C4-2B (cell line): ENCODE results near the gene PLEKHA8.

Experiments
- ZFX ChIP-seq: fragments of 450-650 bp; IDR thresholded peaks from 2 replicates; pipeline ENCODE4 v1.6.1; 2017
- TF ChIP-seq, protein P1 (sequence below): fragments of 450-650 bp; conservative IDR thresholded peaks from 2 replicates; pipeline ENCODE4 v1.5.1; 2017; ENCODE audit warnings: mild to moderate bottlenecking

DNA sequence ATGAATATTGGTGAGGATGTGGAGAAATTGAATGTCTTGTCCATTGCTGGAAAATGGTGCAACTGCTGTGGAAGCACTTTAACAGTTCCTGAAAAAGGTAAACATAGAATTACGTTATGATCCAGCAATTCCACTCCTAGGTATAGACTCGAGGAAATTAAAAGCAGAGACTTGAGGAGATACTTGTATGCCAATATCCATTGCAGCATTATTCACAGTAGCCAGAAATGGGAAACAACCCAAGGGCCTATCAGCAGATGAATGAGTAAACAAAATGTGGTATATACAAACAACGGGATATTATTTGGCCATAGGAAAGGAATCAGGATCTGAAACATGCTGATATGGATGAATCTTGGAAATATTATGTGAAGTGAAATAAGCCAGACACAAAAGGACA is 74.1 kb downstream of the PLEKHA8 start:
- TF ChIP-seq, protein P1, sequence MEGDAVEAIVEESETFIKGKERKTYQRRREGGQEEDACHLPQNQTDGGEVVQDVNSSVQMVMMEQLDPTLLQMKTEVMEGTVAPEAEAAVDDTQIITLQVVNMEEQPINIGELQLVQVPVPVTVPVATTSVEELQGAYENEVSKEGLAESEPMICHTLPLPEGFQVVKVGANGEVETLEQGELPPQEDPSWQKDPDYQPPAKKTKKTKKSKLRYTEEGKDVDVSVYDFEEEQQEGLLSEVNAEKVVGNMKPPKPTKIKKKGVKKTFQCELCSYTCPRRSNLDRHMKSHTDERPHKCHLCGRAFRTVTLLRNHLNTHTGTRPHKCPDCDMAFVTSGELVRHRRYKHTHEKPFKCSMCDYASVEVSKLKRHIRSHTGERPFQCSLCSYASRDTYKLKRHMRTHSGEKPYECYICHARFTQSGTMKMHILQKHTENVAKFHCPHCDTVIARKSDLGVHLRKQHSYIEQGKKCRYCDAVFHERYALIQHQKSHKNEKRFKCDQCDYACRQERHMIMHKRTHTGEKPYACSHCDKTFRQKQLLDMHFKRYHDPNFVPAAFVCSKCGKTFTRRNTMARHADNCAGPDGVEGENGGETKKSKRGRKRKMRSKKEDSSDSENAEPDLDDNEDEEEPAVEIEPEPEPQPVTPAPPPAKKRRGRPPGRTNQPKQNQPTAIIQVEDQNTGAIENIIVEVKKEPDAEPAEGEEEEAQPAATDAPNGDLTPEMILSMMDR = no peak
- TF ChIP-seq ZFX = no peak
